Kidney tubule cell (primary cell): ENCODE data around the gene TIMM23.
"Not testable (repeated sequence)": the region's sequence is repeated elsewhere in the genome, so short reads cannot be mapped to it uniquely, and the experiment has no call there.

Experiments used
- DNase-seq: peaks from one replicate; pipeline ENCODE4 v3.0.0-alpha.2; 2018; ENCODE audit warnings: low spot score

The TIMM23 gene, protein sequence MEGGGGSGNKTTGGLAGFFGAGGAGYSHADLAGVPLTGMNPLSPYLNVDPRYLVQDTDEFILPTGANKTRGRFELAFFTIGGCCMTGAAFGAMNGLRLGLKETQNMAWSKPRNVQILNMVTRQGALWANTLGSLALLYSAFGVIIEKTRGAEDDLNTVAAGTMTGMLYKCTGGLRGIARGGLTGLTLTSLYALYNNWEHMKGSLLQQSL

DNA sequence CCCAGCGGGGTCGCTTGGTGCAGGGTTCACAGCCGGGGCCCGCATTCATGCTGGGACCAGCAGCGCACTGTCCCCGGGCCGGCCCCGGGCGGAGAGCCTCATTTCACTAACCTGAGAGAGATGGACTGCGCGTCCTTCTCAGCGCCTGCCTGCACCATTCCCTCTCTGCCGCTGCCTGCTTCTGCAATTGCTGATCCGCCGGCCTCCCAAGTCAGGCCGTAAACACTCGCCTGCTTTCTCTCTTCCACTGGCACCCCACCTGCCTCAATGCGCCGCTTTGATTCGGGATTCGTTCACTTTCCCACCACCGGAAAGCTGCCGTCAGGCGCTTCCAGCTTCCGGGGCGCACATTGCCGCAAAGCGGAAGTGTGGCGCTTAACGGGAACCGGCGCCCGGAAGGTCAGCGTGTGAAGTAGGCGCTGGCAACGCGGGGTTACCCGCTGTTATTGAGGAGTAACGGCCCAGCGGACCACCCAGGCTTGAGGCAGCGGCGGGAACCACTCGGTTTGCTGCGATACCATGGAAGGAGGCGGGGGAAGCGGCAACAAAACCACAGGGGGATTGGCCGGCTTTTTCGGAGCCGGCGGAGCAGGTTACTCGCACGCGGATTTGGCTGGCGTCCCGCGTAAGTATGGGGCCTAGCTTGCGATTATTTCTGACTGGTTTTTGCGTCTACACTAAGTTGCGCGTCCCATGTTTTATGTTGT, at the start of gene TIMM23:
TIMM23 (plus strand) TSS at position 384 of the 707 bp plus-strand sequence; CDS start at position 520, 136 bp downstream.
- DNase-seq: peak; percentile 86

GRCh38 chr10:45926790-45927189, 45.5 kb upstream of the TIMM23 start:
- not testable (repeated sequence) for DNase-seq

DNA sequence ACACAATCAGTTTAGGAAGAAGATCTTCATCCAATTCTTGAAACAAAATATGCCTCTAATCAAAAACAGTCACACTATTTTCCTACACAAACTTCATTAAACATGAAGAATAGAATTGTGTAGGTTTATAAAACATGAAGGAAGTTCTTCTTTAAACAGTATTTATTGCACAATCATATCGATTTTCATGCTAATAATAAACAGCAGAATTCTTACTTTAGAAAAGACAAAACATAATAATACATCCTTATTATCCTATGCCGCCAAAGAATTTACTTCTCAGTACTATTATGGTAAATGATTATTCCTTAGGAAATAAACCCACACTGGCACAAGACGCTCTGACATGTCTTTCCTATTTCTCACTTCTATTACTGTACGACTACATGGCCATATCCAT, 41.0 kb upstream of the TIMM23 start:
- DNase-seq: not testable (repeated sequence)

- peak; percentile 11 for DNase-seq
Measured at GRCh38 chr10:45934788-45935187, 37.5 kb upstream of the TIMM23 start.

DNA sequence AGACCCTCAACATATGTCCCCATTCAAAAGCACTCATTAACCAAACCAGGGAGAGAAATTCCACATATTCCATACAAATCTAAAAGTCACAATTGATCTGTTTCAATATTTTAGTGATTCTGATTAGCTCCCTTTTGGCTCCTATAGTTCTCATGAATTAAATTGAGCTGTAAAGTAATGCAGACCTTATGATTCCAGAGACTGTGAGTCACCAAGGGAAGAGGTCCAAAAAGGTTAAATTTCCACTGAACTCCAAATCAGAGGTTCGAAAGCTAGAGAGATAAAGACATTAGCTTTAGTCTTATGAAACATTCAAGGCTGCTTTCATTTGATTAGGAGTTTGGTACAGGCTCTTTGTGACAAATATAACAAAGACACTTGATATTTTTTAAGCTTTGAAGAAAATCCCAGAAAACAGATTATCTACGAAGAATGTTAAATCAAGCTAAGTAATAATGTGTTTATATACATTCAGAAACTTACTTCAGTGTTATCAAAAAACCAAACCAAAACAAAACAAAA, 33.1 kb upstream of the TIMM23 start:
- DNase-seq: not testable (repeated sequence)

DNA sequence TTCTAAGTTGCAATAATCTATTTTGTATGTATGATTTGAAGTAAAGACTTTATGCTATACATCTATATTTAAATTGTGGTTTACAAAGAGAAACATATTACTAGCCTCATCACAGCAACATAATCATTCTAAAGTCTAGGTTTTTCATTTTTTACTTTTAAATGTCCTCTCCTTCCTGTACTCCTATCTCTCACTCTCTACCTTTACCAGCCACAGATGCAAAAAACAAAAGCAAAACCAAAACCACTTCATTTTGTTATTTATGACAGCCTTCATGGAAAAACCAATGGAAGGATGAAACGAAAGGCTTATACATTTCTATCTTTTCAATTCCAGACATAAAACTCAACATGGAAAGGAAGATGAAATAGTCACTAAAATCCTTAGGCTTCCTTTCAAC, 31.1 kb upstream of the TIMM23 start:
- not testable (repeated sequence) for DNase-seq

DNA sequence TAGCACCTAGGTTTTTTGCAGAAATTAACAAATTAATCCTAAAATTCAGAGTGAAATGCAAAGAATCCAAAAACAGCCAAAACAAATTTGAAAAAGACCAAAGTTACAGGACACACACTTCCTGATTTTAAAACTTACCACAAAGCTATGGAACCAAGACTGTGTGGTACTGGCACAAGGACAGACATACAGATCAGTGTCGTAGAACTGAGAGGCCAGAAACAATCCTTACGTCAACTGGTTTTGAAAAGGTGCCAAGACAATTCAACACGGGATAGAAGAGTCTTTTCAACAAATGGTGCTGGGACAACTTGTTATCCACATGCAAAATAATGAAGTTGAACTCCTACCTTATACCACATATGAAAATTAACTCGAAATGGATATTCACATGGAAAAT, 26.8 kb upstream of the TIMM23 start:
- DNase-seq: not testable (repeated sequence)

DNA sequence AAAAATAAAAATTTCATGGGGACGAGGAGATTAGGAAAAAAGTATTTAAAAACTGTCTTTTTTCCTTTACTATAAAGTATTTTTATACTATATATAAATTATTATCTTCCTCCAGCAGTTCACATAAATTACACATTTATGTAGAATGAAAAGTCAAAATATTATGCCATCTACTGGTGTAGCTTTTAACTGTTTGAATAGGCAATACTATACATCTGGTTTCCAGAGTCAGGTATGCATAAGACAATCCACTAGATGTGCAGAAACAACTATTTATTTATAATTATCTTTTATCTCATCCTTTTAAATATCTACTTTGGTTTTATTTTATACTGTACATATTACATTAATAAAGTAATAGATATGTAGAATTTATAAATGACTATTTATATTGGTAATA, 24.9 kb upstream of the TIMM23 start:
- not testable (repeated sequence) for DNase-seq

GRCh38 chr10:45948801-45949200, 23.5 kb upstream of the TIMM23 start:
- not testable (repeated sequence) for DNase-seq

DNA sequence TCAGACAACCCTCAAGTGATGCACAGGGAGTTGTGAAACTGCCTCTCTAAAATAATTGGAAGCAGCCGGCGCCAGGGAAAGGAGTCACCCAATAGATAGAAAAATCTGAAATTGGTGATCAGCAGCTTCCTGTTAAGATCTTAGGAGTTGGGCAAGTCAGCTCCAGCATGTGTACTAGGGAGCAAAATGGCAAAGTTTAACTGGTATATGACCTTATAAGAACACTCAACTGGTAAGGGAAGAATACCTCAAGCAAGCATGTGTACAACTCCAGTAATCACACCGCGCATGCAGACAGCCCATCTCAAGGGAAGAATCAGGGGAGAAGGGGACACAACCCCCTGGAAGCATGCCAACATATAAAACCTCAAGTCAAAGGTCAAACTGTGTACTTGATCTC, 17.9 kb upstream of the TIMM23 start:
- not testable (repeated sequence) for DNase-seq

DNA sequence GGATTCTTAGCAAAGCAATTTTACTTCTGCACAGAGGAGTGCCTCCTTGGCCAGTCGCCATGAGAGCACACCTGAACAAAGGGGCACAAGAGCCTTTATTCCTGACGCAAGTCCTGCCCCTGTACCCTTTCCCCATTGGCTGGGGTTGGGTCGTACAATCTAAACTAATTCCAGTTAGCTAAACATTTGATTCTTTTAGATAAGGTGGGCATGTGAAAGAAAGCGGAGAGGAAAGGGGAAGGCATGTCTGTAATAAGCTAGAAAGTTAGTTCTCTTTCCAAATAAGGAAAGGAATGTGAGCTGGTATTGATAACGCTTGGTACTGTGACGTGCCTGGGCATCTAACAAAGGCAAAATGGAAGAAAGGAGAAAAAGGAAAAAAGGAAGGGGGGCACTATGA, 15.7 kb upstream of the TIMM23 start:
- not testable (repeated sequence) for DNase-seq

- not testable (repeated sequence) for DNase-seq
Measured at GRCh38 chr10:45957928-45958327, 14.4 kb upstream of the TIMM23 start.

DNA sequence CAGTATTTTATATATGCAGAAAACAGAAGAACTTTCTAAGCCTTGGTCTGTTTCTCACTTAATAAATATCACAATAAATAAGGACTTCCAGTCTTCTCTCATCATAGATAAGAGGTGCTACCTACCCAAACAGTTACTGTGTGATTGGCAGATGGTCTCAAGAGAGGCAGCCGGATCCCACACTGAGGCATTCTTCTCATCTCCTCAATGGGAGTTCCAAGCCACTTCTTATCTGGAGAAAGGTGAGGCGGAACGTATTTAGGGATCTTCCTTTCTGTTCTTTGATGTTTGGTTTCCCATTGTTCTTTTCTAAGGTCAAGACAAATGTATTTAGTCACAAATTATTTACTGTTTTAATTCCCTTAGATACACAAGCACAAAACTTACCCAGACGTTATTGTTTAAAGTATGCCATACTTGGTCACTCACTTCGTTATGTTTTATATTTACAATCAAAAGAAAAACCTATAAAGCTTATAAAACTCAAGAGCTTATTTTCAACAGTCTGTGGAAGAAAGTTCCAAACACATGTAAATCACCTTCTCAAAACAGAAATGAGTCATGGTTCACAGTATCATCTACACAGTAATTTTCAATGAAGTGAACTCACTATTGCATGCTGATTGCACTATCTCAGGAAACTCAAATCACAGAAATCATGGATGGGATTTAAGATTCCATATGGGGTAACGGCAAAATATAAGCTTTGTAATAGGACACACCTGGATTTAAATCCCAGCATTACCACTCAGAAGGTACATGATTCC, 9.4 kb upstream of the TIMM23 start:
- DNase-seq: not testable (repeated sequence)

DNA sequence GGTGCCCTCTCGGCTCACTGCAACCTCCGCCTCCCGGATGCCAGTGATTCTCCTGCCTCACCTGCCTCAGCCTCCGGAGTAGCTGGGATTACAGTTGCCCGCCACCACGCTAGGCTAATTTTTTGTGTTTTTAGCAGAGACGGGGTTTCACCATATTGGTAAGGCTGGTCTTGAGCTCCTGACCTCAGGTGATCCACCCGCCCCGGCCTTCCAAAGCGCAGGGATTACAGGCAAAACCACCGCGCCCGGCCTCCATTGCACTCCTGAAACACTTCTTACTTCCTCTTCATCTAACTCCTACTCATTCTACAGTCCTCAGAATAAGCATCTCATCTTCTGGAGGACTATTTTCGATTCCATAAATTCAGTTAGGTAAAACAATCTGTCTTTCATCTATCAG, 1.3 kb upstream of the TIMM23 start:
- not testable (repeated sequence) for DNase-seq

DNA sequence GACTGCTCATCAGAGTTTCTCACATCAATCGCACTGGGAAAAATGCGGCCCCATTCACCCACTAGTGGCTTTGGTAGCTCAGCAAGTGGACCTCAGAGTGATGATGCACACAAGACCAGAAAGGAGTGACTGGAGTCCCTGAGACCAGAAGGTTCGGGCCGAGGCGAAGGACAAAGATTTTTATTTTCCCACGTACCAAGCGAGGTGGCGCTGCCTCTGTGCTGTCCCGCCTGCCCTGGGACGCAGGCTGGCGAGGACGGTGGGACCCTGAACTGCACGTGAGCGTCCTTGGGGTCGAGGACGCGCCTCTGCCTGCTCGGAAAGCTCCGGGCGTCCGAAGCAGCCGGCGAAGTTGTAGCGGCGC, 565 bp upstream of the TIMM23 start:
- peak; percentile 3 for DNase-seq

DNA sequence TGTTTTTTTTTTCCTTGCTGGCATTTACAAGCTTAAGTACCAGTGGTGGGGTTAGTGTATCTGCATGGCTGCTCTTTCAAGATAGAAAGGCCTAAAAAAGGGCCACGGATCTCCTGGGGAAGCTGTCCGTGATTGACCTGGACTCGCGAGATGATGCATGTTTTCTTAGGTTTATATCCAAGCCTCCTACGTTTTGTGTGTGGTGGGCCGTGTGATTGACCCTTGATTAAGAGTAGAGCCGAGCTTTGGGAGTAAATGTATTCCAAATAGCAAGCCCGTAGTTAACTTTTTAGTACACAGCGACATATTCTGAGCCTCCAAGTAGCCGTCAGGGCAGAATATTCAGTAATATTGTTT, 502 bp downstream of the TIMM23 start:
- DNase-seq: peak; percentile 4

- DNase-seq: not testable (repeated sequence)
Measured at GRCh38 chr10:45974041-45974440, 1.8 kb downstream of the TIMM23 start.

GRCh38 chr10:45978554-45978953, 6.3 kb downstream of the TIMM23 start:
- DNase-seq: not testable (repeated sequence)

DNA sequence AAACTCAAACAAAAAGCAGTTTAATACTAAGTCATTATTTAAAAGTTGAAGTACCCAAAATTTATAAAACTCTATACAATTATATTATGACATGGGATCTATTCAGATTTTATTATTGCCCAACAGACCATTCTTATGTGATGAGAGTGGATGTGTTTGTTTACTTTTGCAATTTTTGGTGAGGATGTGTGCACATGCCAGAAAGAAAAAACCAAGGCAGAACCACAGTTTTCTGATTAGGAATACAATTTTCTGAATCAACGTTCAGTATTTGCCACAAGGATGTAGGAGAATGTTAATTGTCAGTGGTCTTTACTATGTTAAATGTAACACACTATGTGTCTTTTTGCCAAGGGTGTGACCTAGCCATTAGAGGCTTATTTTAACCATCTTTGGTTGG, 9.1 kb downstream of the TIMM23 start:
- not testable (repeated sequence) for DNase-seq

DNA sequence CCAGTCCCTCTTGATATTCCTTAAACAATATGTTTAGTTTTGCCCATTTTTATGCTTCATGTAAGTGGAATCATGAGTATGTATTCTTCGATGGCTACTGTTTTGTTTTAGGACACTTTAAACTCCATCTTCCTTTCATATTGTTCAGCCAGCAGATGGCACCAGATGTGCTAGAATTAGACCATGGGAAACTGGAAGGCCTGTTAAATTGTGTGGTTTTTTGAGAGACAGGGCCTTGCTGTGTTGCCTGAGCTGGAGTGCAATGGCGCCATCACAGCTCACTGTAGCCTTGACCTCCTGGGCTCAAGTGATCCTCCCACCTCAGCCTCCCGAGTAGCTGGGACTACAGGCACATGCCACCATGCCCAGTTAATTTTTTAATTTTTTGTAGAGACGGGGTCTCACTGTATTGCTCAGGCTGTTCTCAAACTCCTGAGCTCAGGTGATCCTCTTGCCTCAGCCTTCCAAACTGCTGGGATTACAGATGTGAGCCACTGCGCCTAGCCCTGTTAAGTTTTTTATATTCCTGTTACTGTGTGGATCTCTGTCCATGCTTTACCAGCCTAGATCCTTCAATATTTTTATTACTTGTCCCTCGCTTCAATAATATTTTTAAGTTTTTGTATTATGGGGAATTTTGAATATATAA, 11.4 kb downstream of the TIMM23 start:
- DNase-seq: peak; percentile 64

- DNase-seq: peak; percentile 64
Measured at GRCh38 chr10:45984473-45984872, 12.2 kb downstream of the TIMM23 start.

DNA sequence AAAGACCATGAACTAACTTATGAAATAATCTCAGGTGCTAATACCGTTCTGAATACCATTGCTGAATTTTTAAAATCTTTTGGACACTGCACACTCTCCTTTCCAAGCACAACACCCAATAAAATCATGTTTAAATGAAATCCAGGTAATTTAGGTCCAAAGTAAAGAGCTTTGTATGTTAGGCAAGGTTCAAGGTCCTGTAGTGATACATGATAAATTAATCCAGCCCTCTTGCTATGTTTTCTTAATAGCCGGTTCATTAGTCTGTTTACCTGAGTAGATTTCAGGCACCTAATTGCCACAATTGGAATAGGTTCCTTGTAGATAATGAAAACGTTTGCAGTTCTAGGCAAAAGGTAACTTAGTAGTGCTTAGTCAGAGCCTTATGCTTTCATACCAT, 13.3 kb downstream of the TIMM23 start:
- not testable (repeated sequence) for DNase-seq
